GM21360 (cell line): ENCODE results near the gene TMEM150A.
"Not testable (repeated sequence)": the region's sequence is repeated elsewhere in the genome, so short reads cannot be mapped to it uniquely, and the experiment has no call there.

Experiments used
- ATAC-seq: cut with Tn5 transposase; IDR thresholded peaks from one replicate; pipeline ENCODE4 v1.9.1; 2021; ENCODE audit warnings: mild to moderate bottlenecking, moderate library complexity; ENCODE audit not compliant: unreplicated experiment

Gene TMEM150A

DNA sequence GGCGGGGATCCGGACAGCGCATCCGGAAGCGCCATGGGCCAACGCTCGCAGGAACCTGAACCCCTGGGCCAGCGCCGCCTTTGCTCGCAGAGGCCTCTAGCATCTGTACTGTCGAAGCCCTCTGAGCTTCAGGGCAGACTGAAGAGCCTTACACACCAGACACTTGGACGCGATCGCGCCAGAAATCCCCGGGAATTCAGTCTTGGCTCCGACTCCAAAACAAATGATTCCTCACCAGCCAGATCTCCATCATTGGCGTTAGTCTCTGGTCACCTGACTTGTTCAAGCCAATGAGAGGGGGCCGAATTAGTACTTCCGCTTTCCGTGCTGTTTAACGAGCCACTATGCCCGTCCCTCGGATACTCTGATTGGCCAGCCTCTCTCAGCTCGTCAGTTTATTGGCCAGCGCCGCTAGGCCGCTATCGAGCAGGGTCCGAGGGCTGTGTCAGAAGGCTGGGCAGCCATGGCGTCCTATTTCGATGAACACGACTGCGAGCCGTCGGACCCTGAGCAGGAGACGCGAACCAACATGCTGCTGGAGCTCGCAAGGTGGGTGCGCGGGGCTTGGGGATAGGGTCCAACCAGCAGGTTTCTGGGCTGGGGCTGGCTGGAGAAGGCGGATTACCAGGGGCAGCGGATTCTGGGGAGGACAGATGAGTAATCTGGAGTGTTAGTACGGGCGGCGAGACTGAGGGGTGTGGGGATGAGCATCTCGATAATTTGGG, 7.0 kb downstream of the TMEM150A start, which contains the start of gene RNF181:
RNF181 (plus strand) TSS at position 445 of the 725 bp plus-strand sequence; CDS start at position 464, 19 bp downstream.
- peak; percentile 98 for ATAC-seq

DNA sequence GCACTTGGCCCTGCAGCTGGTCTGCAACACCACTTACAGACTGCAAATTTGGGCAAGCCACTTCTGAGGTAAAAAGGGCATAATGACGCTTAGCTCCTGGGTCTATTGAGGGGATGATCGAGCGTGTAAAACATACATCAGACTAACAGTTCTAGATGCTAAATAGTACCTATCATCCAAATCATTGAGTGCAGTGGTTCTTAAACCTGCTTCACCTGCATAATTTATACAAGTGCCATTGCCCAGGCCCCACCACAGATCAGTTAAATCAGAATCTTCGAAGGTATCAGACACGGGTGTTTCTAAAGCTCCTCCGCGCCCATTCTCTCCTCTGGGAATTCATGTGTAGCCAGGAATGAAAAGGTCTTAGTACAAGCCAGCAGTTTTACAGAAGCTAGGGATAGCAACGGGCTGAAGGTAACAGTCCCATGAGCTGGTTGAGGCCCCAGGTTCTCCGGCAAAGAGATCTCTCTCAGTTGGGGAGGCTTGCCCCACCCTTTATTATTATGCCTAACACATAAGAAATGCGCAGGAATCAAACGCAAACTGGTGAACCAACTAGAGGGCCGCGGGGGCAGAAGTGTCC, 7.7 kb downstream of the TMEM150A start:
- ATAC-seq = peak; percentile 8

DNA sequence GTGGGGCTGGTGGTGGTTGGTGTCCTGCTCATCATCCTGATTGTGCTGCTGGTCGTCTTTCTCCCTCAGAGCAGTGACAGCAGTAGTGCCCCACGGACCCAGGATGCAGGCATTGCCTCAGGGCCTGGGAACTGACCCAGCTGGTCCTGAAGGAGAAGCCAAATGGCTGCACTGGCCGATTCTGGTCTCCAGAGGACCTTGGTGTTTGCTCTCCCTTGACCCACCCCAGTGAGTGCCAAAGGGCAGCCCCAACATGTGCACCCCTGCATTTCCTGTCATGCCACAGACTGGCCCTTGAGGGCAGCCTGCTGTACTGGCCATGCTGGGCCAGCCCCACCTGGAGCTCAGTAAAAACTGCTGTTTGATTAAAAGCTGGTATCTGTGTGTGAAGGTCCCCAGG, 9.5 kb downstream of the TMEM150A start:
- ATAC-seq = no peak

DNA sequence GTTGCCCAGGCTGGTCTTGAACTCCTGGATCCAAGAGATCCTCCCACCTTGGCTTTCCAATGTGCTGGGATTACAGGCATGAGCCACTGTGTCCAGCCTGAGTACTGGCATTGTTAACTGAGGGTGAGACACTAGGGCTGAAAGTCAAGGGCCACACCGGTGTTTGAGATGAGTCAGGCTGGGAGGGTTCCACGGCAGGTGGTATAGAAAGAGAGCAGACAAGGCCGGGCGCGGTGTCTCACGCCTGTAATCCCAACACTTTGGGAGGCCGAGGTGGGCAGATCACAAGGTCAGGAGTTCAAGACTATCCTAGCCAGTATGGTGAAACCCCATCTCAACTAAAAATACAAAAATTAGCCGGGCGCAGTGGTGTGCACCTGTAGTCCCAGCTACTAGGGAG, 10.2 kb downstream of the TMEM150A start:
- not testable (repeated sequence) for ATAC-seq

DNA sequence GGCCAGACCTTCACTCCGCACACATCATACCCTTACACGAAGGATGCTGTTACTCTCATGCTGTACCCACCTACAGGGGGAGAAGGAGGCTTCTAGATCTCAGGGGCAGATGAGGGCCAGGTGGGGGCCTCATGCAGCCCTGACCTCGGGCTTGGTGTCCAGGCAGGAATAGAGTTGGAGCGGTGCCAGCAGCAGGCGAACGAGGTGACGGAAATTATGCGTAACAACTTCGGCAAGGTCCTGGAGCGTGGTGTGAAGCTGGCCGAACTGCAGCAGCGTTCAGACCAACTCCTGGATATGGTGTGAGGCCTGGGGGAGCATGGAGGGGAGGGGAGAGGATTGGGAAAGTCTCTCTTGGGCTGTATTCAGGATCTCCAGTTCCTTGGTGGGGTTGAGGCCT, 10.9 kb downstream of the TMEM150A start:
- no peak for ATAC-seq

DNA sequence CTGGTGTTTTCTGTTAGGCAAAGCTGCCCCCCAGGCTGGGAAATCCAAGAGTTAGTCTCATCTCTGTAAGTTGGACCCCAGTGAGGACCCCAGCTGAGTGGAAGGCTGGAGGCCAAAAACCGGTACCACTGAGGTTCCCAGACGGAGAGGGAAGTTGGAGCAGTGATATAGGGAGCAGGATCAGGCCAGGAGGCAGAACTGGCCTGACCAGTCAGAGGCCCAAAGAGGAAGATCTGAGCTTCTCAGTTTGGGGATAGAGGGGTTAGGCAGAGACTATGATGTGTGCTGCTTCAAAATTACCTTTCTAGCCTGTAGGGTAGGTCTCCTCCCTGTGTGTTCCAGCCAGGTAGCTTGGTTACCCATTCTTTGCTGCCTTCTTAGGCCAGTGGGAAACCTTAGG, 11.5 kb downstream of the TMEM150A start:
- ATAC-seq = no peak

DNA sequence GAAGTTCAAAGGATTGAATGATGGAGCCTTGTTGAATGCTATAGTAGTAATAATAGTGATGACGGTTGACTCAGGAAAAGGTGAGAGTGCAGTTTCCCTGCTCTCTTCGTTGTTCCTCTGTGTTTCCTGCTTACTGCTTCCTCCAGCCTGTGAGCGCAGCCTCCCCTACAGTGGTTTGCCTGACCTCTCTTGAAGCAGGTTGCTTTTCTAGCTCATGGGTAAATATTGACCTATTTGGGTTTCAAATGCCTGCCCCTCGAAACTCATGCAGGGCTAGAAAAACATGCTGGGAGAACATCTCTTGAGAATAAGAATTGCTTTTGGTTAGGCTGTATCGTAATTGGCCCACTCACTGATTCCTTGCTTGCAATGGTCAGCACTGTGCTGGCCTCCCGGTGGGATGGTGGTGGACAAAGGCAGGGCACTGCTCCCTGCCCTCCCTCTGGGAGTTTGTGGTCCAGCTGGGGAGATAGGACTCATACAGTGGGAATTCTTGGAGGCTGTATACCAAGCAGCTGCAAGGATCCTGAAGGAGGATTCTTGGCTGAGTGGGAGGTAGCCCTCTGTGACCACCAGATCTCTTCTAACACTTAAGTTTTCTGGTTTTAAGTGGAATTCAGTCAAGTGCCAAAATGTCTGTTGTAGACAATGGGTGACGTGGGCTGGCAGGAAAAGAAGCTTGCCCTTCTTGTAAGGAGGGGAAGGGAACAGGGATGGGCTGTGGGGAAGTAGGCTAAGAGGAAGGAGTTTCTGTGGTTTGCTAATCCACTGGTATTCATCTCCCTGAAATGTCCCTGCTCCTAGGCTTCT, 12.3 kb downstream of the TMEM150A start:
- no peak for ATAC-seq

DNA sequence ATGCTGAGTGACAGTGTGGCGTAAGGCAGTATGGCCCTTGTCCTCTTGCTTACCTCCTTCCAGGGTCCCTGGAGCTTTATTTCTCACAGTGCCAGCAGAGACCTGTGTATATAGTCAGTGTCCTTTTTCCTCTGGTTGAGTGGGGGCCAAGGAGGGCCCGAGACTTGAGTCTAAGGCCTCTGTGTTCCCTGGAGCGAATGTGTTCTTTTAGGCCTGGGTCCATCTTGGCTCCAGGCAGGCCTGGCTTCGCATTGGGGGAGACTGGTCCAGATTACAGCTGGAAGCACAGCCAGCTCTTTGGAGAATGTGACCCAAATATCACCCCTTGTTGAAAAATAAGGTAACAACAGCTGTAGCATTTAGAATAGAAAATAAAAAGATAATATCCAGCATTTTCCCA, 13.3 kb downstream of the TMEM150A start:
- no peak for ATAC-seq

DNA sequence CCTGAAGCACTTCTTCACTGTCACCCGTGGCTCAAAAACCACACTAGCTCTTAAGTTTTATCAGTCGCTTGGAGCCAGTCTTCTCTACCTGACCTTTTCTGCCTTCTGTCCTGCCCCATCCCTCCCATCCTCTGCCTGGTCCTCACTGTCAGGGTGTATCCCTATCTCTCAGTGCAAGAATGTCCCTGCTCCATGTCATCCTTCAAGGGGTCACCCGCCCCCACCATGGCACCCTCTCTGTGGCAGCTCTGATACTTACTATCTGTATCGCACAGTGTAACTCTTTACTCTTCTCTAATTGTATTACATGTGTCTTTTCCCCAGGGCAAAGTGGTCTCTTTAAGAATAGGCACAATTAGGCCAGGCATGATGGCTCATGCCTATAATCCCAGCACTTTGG, 13.9 kb downstream of the TMEM150A start:
- ATAC-seq = no peak

DNA sequence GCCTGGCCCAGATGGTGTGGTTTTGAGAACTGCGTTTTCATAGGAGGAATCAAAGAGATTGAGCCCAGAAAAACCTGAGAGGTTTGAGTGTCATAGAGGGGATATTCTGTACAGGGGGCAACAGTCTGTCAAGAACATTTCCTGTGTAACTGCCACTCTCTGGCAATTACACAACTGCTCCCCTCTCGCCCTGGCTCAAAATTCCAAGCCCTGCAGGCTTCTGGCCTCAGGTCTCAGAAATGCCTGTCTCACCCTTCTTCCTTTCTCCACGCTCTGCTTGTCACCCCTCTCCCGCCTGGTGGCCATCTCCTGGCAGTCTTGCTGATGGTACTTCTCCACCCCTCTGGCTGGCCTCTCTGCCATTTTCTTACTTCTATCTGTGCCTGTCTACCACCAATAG, 14.3 kb downstream of the TMEM150A start:
- ATAC-seq = no peak

DNA sequence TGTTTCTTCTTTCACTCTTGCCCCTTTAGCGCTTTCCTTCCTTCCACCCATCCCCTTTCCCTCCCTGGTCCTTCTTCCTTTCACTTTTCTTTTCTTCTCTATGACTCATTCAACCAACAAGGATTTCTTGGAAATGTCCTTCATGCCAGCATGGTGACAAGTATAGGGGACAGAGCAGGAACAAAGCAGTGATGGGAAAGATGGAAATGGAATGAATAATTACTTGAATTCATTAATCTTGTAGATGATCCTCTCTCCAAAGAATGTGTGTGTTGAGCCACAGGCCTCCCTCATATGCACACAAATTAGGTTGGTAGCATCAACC, 16.8 kb downstream of the TMEM150A start:
- no peak for ATAC-seq

DNA sequence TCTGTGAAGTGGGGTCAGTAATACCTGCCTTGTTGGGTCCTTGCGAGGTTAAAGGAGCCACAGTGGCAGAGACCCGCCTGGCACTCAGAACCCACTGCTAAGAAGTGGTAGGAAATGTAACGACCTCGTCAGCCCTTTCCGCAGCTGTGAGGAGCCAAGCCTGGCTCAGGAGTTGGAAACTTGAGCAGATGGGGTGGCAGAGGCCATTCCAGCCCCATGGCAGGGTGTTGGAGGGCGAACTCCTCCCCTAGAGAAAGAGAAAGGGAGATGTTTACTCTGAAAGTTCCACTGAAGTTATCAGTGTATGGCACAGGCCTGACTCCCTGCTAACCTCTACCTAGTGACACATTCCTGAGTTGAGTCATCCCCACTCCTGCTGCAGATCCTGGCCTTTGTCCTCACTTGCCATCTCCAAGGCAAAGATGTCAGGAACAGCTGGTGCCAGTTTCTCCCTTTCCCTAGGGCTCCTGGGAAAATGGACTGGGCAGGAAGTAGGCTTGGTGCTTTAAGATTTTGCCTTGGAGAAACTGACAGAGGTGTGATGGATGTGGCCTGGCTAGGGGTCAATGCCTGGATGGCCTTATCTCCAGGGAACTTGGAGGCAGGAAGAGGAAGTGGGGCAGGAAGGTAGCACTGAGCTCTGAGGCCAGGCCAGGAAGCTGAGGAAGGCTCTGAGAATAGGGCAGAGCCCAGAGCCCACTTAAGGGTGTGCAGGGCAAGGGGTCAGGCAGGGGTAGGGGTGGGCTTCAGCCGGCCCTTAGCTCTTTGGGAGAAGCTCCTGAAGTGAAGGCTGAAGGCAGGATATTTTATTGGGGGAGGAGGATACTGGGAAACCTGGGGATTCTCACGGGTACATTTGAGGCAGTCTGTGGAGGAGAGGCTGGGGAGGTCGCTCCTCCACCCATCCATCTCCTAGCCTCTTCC, 17.4 kb downstream of the TMEM150A start:
- no peak for ATAC-seq

DNA sequence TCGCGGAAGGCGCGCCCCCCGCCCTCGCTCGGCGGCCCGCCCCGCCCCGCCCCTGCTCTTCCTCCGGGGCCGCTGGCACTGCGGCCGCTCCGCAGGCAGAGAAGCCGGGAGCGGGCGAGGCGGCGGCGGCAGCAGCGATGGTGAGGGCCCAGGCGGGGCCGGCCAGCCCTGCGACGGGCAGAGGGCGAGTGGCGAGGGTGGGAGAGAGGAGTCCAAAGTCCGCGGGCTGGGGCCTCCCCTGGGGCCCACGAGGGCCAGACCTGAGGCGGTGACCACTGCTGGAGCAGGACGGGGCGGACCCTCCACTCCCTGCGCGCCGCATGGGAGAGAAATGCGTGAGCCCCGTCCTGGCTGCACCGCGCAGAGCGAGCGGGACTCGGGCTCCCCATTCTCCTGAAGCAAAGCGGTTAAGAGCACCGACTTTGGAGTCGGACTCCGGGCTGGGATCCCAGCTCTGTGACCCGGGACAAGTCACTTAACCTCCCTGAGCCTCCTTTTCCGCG, 18.1 kb downstream of the TMEM150A start, which contains the start of gene VAMP5:
VAMP5 (plus strand) TSS at position 78 of the 503 bp plus-strand sequence; CDS start at position 138, 60 bp downstream.
- ATAC-seq = no peak

DNA sequence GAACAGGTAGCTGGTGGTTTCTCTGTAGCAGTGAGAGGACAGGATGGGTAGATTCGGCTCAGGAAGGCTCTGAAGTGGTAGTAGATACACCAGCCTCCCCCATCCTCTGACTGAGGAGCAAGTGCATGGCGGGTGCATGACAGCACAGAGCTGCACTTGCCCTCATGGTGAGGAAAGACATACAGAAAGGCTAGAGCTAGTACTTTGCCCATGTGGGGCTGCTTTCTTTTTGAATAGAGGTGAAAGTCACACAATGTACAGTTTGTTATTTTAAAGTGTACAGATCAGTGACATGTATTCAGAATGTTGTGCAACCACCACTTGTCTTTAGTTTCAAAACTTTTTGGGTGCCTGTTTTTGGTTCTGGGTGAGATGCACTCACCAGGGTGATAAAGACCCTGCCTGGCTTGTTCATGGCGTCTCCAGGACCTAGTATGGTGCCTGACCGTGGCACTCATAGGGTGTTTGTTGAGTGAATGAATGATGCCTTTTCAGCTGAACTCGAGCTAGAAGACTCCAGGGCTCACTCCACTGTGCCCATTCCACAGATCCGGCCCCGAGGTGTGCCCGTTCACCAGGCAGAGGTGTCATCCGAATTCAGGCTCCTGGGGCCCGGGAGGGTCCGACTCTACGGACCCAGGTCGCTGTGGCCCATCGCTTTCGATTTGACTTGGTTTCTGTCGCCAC, 18.7 kb downstream of the TMEM150A start:
- no peak for ATAC-seq

DNA sequence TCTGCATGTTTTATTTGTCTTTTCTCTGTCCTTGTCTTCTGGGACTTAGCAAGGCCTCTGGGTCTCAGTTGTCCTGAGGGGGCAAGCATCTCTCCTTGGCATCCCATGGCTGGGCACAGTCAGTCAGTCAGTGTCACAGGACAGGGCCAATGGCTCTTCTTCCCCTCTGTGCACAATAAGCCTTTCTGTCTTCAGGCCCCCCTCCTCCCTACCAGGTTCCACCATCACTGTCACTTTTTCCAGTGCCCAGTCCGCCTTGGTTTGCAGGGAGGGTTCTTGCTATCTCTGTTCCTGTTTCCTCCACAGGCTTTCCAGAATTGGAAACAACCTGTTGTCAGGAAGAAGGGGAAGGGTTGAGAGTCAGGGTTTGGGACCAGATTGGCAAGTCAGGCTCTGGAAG, 20.0 kb downstream of the TMEM150A start:
- no peak for ATAC-seq

DNA sequence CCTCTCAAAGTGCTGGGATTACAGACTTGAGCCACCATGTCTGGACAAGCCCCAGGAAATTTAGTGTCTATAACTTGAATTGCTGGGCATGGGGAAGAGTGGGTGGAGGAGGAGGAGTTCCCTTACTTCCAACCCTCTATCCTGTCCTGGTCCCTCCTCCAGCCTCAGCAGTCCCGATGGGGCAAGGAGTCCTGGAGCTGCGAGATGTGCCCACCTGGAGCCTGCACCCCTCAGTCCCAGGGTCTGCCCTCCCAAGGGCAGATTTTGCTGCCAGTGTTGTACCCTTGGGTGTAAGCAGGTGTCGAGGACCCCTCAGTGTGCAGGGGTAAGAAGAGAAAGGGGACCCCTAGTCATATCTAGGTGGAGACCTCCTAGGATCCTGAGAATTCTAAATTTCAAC, 22.3 kb downstream of the TMEM150A start:
- ATAC-seq = no peak

DNA sequence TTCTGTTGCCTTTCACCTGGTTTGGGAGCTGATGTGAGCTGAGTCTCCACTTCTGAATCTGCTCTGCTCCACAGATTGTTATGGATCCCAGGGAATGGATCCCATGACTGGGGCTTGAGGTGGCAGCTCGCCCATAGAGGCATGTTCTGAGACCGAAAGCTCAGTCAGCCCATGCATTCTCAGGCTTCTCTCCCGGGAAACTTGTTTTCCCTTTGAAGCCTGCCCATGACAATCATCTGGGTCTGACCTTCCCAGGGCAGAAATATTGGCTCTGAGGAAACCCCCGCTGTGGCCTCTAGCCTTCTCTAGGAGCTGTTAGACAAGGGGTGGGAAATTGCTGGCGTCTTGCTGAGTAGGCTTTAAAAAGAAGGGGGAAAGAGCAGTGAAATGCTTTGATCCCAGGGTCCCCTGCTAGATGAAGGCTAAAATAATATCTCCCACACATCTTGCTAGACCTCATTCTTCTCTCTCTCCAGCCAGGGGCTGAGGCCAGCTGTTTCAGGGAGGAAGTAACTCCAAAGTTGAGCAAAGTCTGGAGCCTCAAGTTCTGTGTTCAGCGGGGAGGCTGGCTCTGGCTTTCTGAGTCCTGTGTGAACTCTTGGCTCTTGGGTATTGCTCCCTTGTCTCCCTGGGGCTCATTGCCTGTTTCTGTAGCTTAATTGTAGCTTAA, 23.1 kb downstream of the TMEM150A start:
- ATAC-seq = no peak

DNA sequence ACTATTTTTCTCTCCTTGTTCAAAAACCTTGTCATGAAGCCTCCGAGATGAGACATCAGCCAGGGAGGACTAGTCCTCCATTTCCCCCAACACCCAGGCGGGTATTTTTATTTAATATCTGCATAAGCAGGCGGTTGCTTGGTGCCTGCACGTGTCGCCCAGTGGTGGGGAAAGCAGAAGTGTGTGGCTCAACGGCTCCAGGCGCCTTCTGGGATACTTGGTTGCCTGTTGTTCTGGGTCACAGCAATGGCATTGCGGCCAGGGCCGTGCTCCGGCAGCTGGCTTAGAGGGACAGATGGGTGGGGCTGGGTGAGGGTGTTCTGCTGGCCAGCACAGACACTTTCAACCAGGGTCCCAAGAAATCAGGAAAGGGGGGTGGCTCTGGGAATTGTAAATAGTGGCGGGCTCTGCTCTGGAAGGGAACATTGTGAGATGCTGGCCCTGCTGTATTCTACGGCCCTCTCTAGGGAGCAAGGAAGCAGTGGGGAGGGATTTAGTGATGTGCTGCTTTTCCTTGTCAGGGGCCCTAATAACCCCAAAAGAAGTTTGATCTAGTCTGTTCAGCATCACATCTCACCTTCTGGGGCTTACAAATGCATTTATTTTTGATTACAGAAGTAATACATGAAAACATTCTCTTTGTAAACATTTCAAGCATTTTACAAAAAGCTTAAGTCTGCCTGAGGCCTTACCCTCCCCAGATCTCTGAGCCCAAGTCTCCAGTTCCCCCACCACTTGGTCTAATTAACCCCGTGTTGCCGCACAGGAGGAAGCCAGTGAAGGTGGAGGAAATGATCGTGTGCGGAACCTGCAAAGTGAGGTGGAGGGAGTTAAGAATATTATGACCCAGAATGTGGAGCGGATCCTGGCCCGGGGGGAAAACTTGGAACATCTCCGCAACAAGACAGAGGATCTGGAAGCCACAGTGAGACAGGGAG, 24.0 kb downstream of the TMEM150A start:
- ATAC-seq = no peak
